HCT116 (cell line): ENCODE measurements around the gene PPM1D. TPM values are rescaled to one million over a fixed set of nuclear protein-coding genes. Genes with fewer than 3 reads are reported as not detected.

ENCODE experiments used
- ATAC-seq: fragments of 200-7000 bp; cut with Tn5 transposase; 2 replicates; pipeline ENCODE4 v1.9.1; 2020; ENCODE audit warnings: mild to moderate bottlenecking, moderate library complexity
- BruUV-seq: library from RNA; stranded (reverse); fragments of 400-500 nt; replicated peaks from 2 replicates; lab custom pipeline; 2021; lab: Mats Ljungman, UMichigan
- CTCF ChIA-PET: fragments of 300-600 bp; sonication (Branson Sonifier 250); formaldehyde crosslinking; loops from one replicate; lab custom pipeline; 2021; ENCODE audit warnings: antibody characterized with exemption; lab: Charles Lee
- POLR2A ChIA-PET: fragments of 300-600, 350-600 bp; sonication (Branson Sonifier 250); formaldehyde crosslinking; loops from one replicate; lab custom pipeline; 2021; ENCODE audit warnings: antibody characterized with exemption; lab: Charles Lee
- RAD21 ChIA-PET, 2 experiments: fragments of 300-600 bp; sonication (Branson Sonifier 250); formaldehyde crosslinking; loops; one replicate each; lab custom pipeline; 2023; ENCODE audit warnings: low total read pairs in 2 of 2; ENCODE audit not compliant: uncharacterized antibody in 2 of 2, unreplicated experiment in 2 of 2, low non-redundant PET in 1 of 2; lab: Charles Lee
- DNase-seq: peaks from one replicate; pipeline ENCODE4 v3.0.0-alpha.2; 2010; ENCODE audit warnings: low read depth, low spot score
- H2AFZ ChIP-seq: fragments of 200-600 bp; shearing (Covaris generic), sonication (generic); 2 replicates; pipeline ENCODE4 v1.6.1; 2017; ENCODE audit warnings: low read depth, mixed run types, mixed read lengths, antibody characterized with exemption, low read length; ENCODE audit not compliant: poor library complexity, severe bottlenecking
- H3K27ac ChIP-seq: 2 replicates; pipeline ENCODE4 v1.5.1; 2012; ENCODE audit warnings: low read depth, low read length
- H3K27me3 ChIP-seq: fragments of 200-600 bp; sonication (generic); 2 replicates; pipeline ENCODE4 v1.6.1; 2016; ENCODE audit warnings: mixed run types, low read length, mixed read lengths; ENCODE audit not compliant: insufficient read depth
- H3K36me3 ChIP-seq, 2 experiments: fragments of 200-500 bp in 1 of 2; fragments of 200-600 bp in 1 of 2; sonication (Bioruptor generic) in 1 of 2; sonication (generic) in 1 of 2; 2 replicates each; pipeline versions ENCODE4 v1.5.1 to v1.6.1; 2014 to 2016; ENCODE audit warnings: low read length in 2 of 2, inconsistent platforms in 1 of 2, mixed read lengths in 1 of 2, mixed run types in 1 of 2; ENCODE audit not compliant: insufficient read depth in 2 of 2, control insufficient read depth in 1 of 2
- H3K4me1 ChIP-seq, 2 experiments: fragments of 200-600 bp in 1 of 2; sonication (generic) in 1 of 2; 2 replicates each; pipeline versions ENCODE4 v1.5.1 to v1.6.1; 2012 to 2017; ENCODE audit warnings: low read length in 2 of 2, inconsistent platforms in 1 of 2, mild to moderate bottlenecking in 1 of 2, mixed read lengths in 1 of 2, mixed run types in 1 of 2, moderate library complexity in 1 of 2; ENCODE audit not compliant: insufficient read depth in 2 of 2, control insufficient read depth in 1 of 2
- H3K4me2 ChIP-seq: fragments of 200-600 bp; sonication (generic); 2 replicates; pipeline ENCODE4 v1.6.1; 2017; ENCODE audit warnings: mixed run types, low read length, mixed read lengths
- H3K4me3 ChIP-seq, 2 experiments: fragments of 200-600 bp in 1 of 2; sonication (generic) in 1 of 2; replicated peaks in 1 of 2; 2 replicates each; pipeline ENCODE4 v1.5.1; 2011 to 2016; ENCODE audit warnings: low read length in 2 of 2, control low read depth in 1 of 2, low read depth in 1 of 2, mild to moderate bottlenecking in 1 of 2, mixed read lengths in 1 of 2, mixed run types in 1 of 2
- H3K79me2 ChIP-seq: fragments of 200-600 bp; sonication (generic); 2 replicates; pipeline ENCODE4 v1.6.1; 2017; ENCODE audit warnings: mild to moderate bottlenecking, mixed run types, low read length, moderate library complexity, mixed read lengths; ENCODE audit not compliant: insufficient read depth
- H3K9ac ChIP-seq: fragments of 200-600 bp; sonication (generic); 2 replicates; pipeline ENCODE4 v1.6.1; 2016; ENCODE audit warnings: low read length, mixed read lengths
- H3K9me2 ChIP-seq: fragments of 200-600 bp; sonication (generic), shearing (Covaris generic); 2 replicates; pipeline ENCODE4 v1.6.1; 2017; ENCODE audit warnings: mixed run types, mild to moderate bottlenecking, moderate library complexity; ENCODE audit not compliant: insufficient read depth
- H3K9me3 ChIP-seq, 2 experiments: fragments of 200-500 bp in 1 of 2; fragments of 200-600 bp in 1 of 2; sonication (Bioruptor generic) in 1 of 2; sonication (generic) in 1 of 2; 2 replicates each; pipeline ENCODE4 v1.6.1; 2014 to 2017; ENCODE audit warnings: low read length in 2 of 2, mixed read lengths in 2 of 2, inconsistent platforms in 1 of 2, low read depth in 1 of 2, mild to moderate bottlenecking in 1 of 2, mixed run types in 1 of 2, moderate library complexity in 1 of 2; ENCODE audit not compliant: control insufficient read depth in 1 of 2, insufficient read depth in 1 of 2
- H4K20me1 ChIP-seq: fragments of 200-600 bp; sonication (generic), shearing (Covaris generic); 2 replicates; pipeline ENCODE4 v1.6.1; 2017; ENCODE audit warnings: mixed run types, mild to moderate bottlenecking, moderate library complexity; ENCODE audit not compliant: insufficient read depth
- ATF3 ChIP-seq: IDR thresholded peaks from 2 replicates; pipeline ENCODE4 v1.6.1; 2012
- CBX3 ChIP-seq: IDR thresholded peaks from 2 replicates; pipeline ENCODE4 v1.6.1; 2012; ENCODE audit warnings: low read depth
- CTCF ChIP-seq, 3 experiments: fragments of 200-600 bp in 1 of 3; sonication (generic) in 1 of 3; IDR thresholded peaks in 2 of 3; conservative IDR thresholded peaks in 1 of 3; 2 replicates each; pipeline ENCODE4 v1.5.1; 2012 to 2017; ENCODE audit warnings: low read depth in 2 of 3, low read length in 2 of 3, antibody characterized with exemption in 1 of 3, borderline replicate concordance in 1 of 3, control low read depth in 1 of 3, mild to moderate bottlenecking in 1 of 3, mixed read lengths in 1 of 3, mixed run types in 1 of 3, moderate library complexity in 1 of 3; ENCODE audit not compliant: insufficient read depth in 1 of 3
- EGR1 ChIP-seq: IDR thresholded peaks from 2 replicates; pipeline ENCODE4 v1.6.1; 2012; ENCODE audit warnings: low read depth
- EZH2 ChIP-seq: fragments of 200-600 bp; sonication (generic); IDR thresholded peaks from 2 replicates; pipeline ENCODE4 v1.6.1; 2017; ENCODE audit warnings: antibody characterized with exemption, mixed run types
- FOSL1 ChIP-seq: IDR thresholded peaks from 2 replicates; pipeline ENCODE4 v1.6.1; 2012; ENCODE audit warnings: low read depth
- JUND ChIP-seq: IDR thresholded peaks from 2 replicates; pipeline ENCODE4 v1.6.1; 2012
- MAX ChIP-seq: IDR thresholded peaks from 2 replicates; pipeline ENCODE4 v1.6.1; 2012
- REST ChIP-seq: IDR thresholded peaks from 2 replicates; pipeline ENCODE4 v1.6.1; 2012; ENCODE audit warnings: low read depth
- SIN3A ChIP-seq: IDR thresholded peaks from 2 replicates; pipeline ENCODE4 v1.6.1; 2012; ENCODE audit warnings: low read depth
- SP1 ChIP-seq: IDR thresholded peaks from 2 replicates; pipeline ENCODE4 v1.6.1; 2012; ENCODE audit warnings: low read depth
- SRF ChIP-seq: IDR thresholded peaks from 2 replicates; pipeline ENCODE4 v1.6.1; 2012; ENCODE audit warnings: low read depth
- ZBTB33 ChIP-seq: IDR thresholded peaks from 2 replicates; pipeline ENCODE4 v1.6.1; 2011; ENCODE audit warnings: mild to moderate bottlenecking, low read length, moderate library complexity; ENCODE audit not compliant: insufficient replicate concordance; ENCODE audit errors: extremely low read depth
- ZFX ChIP-seq: fragments of 450-650 bp; IDR thresholded peaks from 2 replicates; pipeline ENCODE4 v1.6.1; 2017
- intact Hi-C: fragments of 100-400 bp; cut with micrococcal nuclease; formaldehyde crosslinking; loops from 2 replicates; pipeline ENCODE4 v1.10.0; 2022
- total RNA-seq: library from RNA; stranded (reverse); gene quantifications from one replicate; pipeline ENCODE4 v1.2.1, GENCODE V29; 2021; ENCODE audit not compliant: unreplicated experiment

PPM1D gene
- total RNA-seq, 1 experiment from 2014 or later, result 29.1 TPM

- TF ChIP-seq CTCF (IDR thresholded peaks at IDR 0.05 in 2 of 3, conservative IDR thresholded peaks at IDR 0.05 in 1 of 3; ENCODE audit: borderline replicate concordance in 1 of 3, insufficient read depth in 1 of 3, low read depth in 2 of 3, low read length in 2 of 3) (no peak), SIN3A (no peak), MAX (no peak), EZH2 (no peak), ZFX (no peak), CBX3 (no peak), SP1 (no peak), EGR1 (no peak)
- TF ChIP-seq, all 23 proteins: peak for 0
Measured at GRCh38 chr17:60664022-60664421, 64.0 kb downstream of the PPM1D start (continued).

- Histone ChIP-seq H3K4me2 (no peak overlapping the region), H3K4me3 (no peak overlapping the region), H3K9me2 (no peaks in the 10 kb centered on the region), H4K20me1 (no peaks in the 10 kb centered on the region), H3K27me3 (no peaks in the 10 kb centered on the region), H3K9ac (no peak overlapping the region), H3K4me1 (no peaks in the 10 kb centered on the region), H3K9me3 (no peaks in the 10 kb centered on the region), H3K79me2 (0 out of 2 replicates have a peak, but pooled peaks cover 2% of the 10 kb centered on the region), H3K36me3 (0 out of 4 replicates have a peak, but pooled peaks cover 0 to 2% of the 10 kb centered on the region in 2 experiments), H3K27ac (no peak overlapping the region), H2AFZ (no peak overlapping the region)
- POLR2A ChIA-PET, result no interaction called here
- DNase-seq, result no peak
- no peak for ATAC-seq
- CTCF ChIA-PET, result interaction anchor here (0.8 kb wide), 1 partner anchor 8 kb away, joined by 3 read pairs; no protein-coding TSS in a partner anchor
- RAD21 ChIA-PET, result no interaction called here
- intact Hi-C loops, result no loop called here
- no TSS peak for BruUV-seq
- TF ChIP-seq CTCF (IDR thresholded peaks at IDR 0.05 in 2 of 3, conservative IDR thresholded peaks at IDR 0.05 in 1 of 3; ENCODE audit: borderline replicate concordance in 1 of 3, insufficient read depth in 1 of 3, low read depth in 2 of 3, low read length in 2 of 3), result no peak
- no peak for TF ChIP-seq SRF
- no peak for TF ChIP-seq ZBTB33
- no peak for TF ChIP-seq MAX
- TF ChIP-seq JUND, result no peak
- no peak for TF ChIP-seq ATF3
- TF ChIP-seq REST, result no peak
- no peak for TF ChIP-seq EZH2
- no peak for TF ChIP-seq FOSL1
- TF ChIP-seq CBX3, result no peak
Measured at GRCh38 chr17:60665602-60666001, 65.6 kb downstream of the PPM1D start.
